DND-41 (cell line): Measurements from ENCODE around the gene CCN6.
"Not testable (repeated sequence)": the region's sequence is repeated elsewhere in the genome, so short reads cannot be mapped to it uniquely, and the experiment has no call there.

ENCODE experiments used
- ATAC-seq: fragments of 200-7000 bp; cut with Tn5 transposase; 3 replicates; pipeline ENCODE4 v1.9.1; 2021; ENCODE audit warnings: low read depth; ENCODE audit not compliant: insufficient read depth
- DNase-seq: peaks from one replicate; pipeline ENCODE4 v3.0.0-alpha.2; 2020
- H2AFZ ChIP-seq: 2 replicates; pipeline ENCODE4 v1.6.0; 2012; ENCODE audit warnings: low read depth, low read length
- H3K27ac ChIP-seq: 2 replicates; pipeline ENCODE4 v1.5.1; 2012; ENCODE audit warnings: low read length, inconsistent platforms
- H3K27me3 ChIP-seq: fragments of 200-600 bp; sonication (generic); 2 replicates; pipeline ENCODE4 v1.6.0; 2012; ENCODE audit warnings: low read length, mild to moderate bottlenecking, inconsistent platforms; ENCODE audit not compliant: insufficient read depth, poor library complexity
- H3K36me3 ChIP-seq: 2 replicates; pipeline ENCODE4 v1.5.1; 2012; ENCODE audit warnings: low read length, inconsistent platforms; ENCODE audit not compliant: insufficient read depth
- H3K4me1 ChIP-seq: 2 replicates; pipeline ENCODE4 v1.5.1; 2012; ENCODE audit warnings: mild to moderate bottlenecking, low read length; ENCODE audit not compliant: insufficient read depth
- H3K4me2 ChIP-seq: 2 replicates; pipeline ENCODE4 v1.6.0; 2012; ENCODE audit warnings: mild to moderate bottlenecking, moderate library complexity, low read length, inconsistent platforms; ENCODE audit not compliant: insufficient read depth
- H3K4me3 ChIP-seq, 2 experiments: fragments of 200-600 bp in 1 of 2; shearing (Covaris generic) in 1 of 2; 2 replicates each; pipeline ENCODE4 v1.5.1; 2012 to 2016; ENCODE audit warnings: inconsistent platforms in 2 of 2, low read length in 2 of 2, mild to moderate bottlenecking in 2 of 2, low read depth in 1 of 2, moderate library complexity in 1 of 2
- H3K79me2 ChIP-seq: 2 replicates; pipeline ENCODE4 v1.6.0; 2012; ENCODE audit warnings: low read length, inconsistent platforms; ENCODE audit not compliant: insufficient read depth
- H3K9ac ChIP-seq: 2 replicates; pipeline ENCODE4 v1.6.0; 2012; ENCODE audit warnings: low read depth, mild to moderate bottlenecking, inconsistent platforms, low read length, moderate library complexity
- H3K9me3 ChIP-seq: 2 replicates; pipeline ENCODE4 v1.5.1; 2012; ENCODE audit warnings: low read length, moderate library complexity, mild to moderate bottlenecking, inconsistent platforms; ENCODE audit not compliant: insufficient read depth, severe bottlenecking
- H4K20me1 ChIP-seq: 2 replicates; pipeline ENCODE4 v1.6.0; 2012; ENCODE audit warnings: low read length; ENCODE audit not compliant: insufficient read depth
- EZH2 ChIP-seq: IDR thresholded peaks from 3 replicates; pipeline ENCODE4 v1.6.1; 2012; ENCODE audit warnings: borderline replicate concordance, low read depth, mild to moderate bottlenecking, moderate library complexity, low read length, inconsistent platforms; ENCODE audit not compliant: severe bottlenecking
- TF ChIP-seq, protein P1 (sequence below): IDR thresholded peaks from 2 replicates; pipeline ENCODE4 v1.5.1; 2012; ENCODE audit warnings: borderline replicate concordance, low read length, moderate library complexity, mild to moderate bottlenecking; ENCODE audit not compliant: poor library complexity, severe bottlenecking; ENCODE audit errors: extremely low read depth

Gene CCN6

DNA sequence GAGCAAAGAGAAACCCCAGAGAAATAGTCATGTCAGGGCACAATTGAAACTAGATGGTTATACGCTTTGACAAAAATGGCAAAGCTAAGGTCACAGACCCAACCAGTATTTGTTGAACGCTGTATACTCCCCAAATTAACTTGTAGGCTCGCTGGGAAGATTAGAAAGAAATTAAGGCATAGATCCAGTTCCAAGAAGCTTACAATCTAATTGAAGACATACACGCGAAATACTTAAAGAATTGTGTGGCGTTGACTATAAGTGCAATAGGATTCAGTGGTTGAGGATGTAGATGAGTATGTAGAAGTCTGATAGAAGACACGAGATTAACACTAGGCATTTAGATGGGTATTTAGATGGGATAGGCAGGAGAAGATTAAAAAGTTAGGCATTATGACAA is 34.0 kb downstream of the CCN6 start:
- Histone ChIP-seq H4K20me1 (no peaks in the 10 kb centered on the region), H3K79me2 (peaks cover 6% of the 10 kb centered on the region), H3K27me3 (no peaks in the 10 kb centered on the region), H3K9ac (peak overlapping the region; percentile 73), H3K9me3 (no peaks in the 10 kb centered on the region), H2AFZ (peak overlapping the region; percentile 87), H3K4me3 (peak overlapping the region; percentile 75 to 81), H3K4me1 (peaks cover 32% of the 10 kb centered on the region), H3K36me3 (peaks cover 21% of the 10 kb centered on the region), H3K4me2 (peak overlapping the region; percentile 74), H3K27ac (peak overlapping the region; percentile 72; the same call in 1 of the 2 replicates)
- DNase-seq, result no peak
- TF ChIP-seq EZH2, result no peak
- TF ChIP-seq, protein P1, sequence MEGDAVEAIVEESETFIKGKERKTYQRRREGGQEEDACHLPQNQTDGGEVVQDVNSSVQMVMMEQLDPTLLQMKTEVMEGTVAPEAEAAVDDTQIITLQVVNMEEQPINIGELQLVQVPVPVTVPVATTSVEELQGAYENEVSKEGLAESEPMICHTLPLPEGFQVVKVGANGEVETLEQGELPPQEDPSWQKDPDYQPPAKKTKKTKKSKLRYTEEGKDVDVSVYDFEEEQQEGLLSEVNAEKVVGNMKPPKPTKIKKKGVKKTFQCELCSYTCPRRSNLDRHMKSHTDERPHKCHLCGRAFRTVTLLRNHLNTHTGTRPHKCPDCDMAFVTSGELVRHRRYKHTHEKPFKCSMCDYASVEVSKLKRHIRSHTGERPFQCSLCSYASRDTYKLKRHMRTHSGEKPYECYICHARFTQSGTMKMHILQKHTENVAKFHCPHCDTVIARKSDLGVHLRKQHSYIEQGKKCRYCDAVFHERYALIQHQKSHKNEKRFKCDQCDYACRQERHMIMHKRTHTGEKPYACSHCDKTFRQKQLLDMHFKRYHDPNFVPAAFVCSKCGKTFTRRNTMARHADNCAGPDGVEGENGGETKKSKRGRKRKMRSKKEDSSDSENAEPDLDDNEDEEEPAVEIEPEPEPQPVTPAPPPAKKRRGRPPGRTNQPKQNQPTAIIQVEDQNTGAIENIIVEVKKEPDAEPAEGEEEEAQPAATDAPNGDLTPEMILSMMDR, result no peak
- ATAC-seq, result no peak

DNA sequence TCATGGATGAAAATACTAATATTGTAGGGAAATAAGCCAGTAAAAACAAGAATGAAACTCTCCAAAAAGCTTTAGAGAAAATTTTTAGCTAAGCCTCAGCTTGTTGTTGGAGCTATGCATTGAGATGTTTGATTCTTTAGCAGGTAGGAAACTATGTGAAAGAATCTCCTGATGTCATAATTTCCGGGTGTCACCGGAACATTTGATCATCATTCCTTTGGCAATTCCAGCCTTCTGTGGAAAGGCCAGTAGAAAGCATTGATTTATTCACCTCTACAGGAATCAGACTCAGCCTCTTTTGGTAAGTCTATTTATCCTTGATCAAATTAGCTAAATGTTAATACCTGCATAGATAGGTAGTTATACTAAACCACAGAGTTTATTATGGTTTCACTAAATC is 43.0 kb downstream of the CCN6 start:
- H4K20me1 ChIP-seq, result no peaks in the 10 kb centered on the region
- no peak for TF ChIP-seq EZH2
- TF ChIP-seq, protein P1, result no peak
- no peak for ATAC-seq
- no peak overlapping the region for H3K9ac ChIP-seq
- no peaks in the 10 kb centered on the region; the same call in 1 of the 2 replicates for H3K36me3 ChIP-seq
- no peaks in the 10 kb centered on the region for H3K27me3 ChIP-seq
- no peak overlapping the region for H3K27ac ChIP-seq
- no peaks in the 10 kb centered on the region for H3K79me2 ChIP-seq
- H3K4me3 ChIP-seq, result no peak overlapping the region
- no peaks in the 10 kb centered on the region for H3K9me3 ChIP-seq
- H3K4me1 ChIP-seq, result no peaks in the 10 kb centered on the region
- no peak for DNase-seq
- no peak overlapping the region for H2AFZ ChIP-seq
- no peak overlapping the region for H3K4me2 ChIP-seq

DNA sequence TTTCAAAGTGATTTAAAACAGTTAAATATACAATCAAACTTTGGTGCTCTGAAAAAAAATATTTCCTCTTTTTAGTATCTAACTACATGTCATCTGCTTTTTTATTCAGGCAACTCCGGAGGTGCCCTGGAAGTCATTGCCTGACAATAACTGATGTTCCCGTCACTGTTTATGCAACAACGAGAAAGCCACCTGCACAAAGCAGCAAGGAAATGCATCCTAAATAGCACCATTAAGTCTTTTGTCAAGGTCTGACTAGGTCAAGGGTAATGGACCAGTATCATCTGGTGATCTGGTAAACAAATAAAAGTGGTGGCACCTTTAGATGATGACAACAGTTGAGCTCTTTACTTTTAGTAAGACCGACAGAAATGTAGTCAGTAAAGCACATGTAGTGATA is 46.7 kb downstream of the CCN6 start:
- Histone ChIP-seq H3K79me2 (no peaks in the 10 kb centered on the region), H3K9ac (no peak overlapping the region), H3K36me3 (no peaks in the 10 kb centered on the region; the same call in 1 of the 2 replicates), H3K9me3 (no peaks in the 10 kb centered on the region), H3K4me3 (no peak overlapping the region), H3K27ac (no peak overlapping the region), H4K20me1 (no peaks in the 10 kb centered on the region), H3K4me2 (no peak overlapping the region), H3K27me3 (no peaks in the 10 kb centered on the region), H2AFZ (no peak overlapping the region), H3K4me1 (no peaks in the 10 kb centered on the region)
- DNase-seq (no peak), ATAC-seq (no peak)
- TF ChIP-seq EZH2, result no peak
- TF ChIP-seq, protein P1, result no peak

DNA sequence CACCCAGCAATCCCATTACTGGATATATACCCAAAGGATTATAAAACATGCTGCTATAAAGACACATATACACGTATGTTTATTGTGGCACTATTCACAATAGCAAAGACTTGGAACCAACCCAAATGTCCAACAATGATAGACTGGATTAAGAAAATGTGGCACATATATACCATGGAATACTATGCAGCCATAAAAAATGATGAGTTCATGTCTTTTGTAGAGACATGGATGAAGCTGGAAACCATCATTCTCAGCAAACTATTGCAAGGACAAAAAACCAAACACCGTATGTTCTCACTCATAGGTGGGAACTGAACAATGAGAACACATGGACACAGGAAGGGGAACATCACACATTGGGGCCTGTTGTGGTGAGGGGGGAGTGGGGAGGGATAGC is 52.1 kb downstream of the CCN6 start:
- not testable (repeated sequence) for H3K4me3 ChIP-seq, H3K4me2 ChIP-seq, H3K9me3 ChIP-seq, ATAC-seq, H3K79me2 ChIP-seq, H3K27ac ChIP-seq, H2AFZ ChIP-seq, H4K20me1 ChIP-seq, DNase-seq, H3K36me3 ChIP-seq, H3K9ac ChIP-seq, H3K4me1 ChIP-seq
- peaks cover 11% of the 10 kb centered on the region for H3K27me3 ChIP-seq
